MM.1S (cell line): ENCODE measurements around the gene NRIP3.

Experiments
- EZH2 ChIP-seq: fragments of 300-600 bp; sonication (generic); optimal IDR thresholded peaks from 2 replicates; pipeline ENCODE3; 2017; ENCODE audit warnings: low read depth, mild to moderate bottlenecking, antibody characterized with exemption, low read length, mixed read lengths
- EZH2phosphoT487 ChIP-seq: fragments of 300-600 bp; sonication (generic); IDR thresholded peaks from 2 replicates; pipeline ENCODE4 v1.6.1; 2018; ENCODE audit warnings: antibody characterized with exemption, low read length
- TF ChIP-seq, protein P1 (sequence below): fragments of 300-600 bp; sonication (generic); IDR thresholded peaks from 2 replicates; pipeline ENCODE4 v1.5.1; 2016; ENCODE audit warnings: antibody characterized with exemption, low read length, mixed read lengths

GRCh38 chr11:8963569-8964323 lies 40.1 kb downstream of the NRIP3 start:
- TF ChIP-seq, protein P1, sequence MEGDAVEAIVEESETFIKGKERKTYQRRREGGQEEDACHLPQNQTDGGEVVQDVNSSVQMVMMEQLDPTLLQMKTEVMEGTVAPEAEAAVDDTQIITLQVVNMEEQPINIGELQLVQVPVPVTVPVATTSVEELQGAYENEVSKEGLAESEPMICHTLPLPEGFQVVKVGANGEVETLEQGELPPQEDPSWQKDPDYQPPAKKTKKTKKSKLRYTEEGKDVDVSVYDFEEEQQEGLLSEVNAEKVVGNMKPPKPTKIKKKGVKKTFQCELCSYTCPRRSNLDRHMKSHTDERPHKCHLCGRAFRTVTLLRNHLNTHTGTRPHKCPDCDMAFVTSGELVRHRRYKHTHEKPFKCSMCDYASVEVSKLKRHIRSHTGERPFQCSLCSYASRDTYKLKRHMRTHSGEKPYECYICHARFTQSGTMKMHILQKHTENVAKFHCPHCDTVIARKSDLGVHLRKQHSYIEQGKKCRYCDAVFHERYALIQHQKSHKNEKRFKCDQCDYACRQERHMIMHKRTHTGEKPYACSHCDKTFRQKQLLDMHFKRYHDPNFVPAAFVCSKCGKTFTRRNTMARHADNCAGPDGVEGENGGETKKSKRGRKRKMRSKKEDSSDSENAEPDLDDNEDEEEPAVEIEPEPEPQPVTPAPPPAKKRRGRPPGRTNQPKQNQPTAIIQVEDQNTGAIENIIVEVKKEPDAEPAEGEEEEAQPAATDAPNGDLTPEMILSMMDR, result no peak
- TF ChIP-seq EZH2 (no peak), EZH2phosphoT487 (no peak)
